T-helper 2 cell treated with Interferon-gamma antibody and Interleukin-4, amounts not matched to agents 100 ng/mL and 5 ng/mL, for 36 hours (primary cell): ENCODE data around the gene PNPLA6. TPM values are rescaled to one million over a fixed set of nuclear protein-coding genes. Genes with fewer than 3 reads are reported as not detected.

Experiments used
- intact Hi-C: fragments of 100-400 bp; cut with micrococcal nuclease; formaldehyde crosslinking; loops from one replicate; pipeline ENCODE4 v1.15.1; 2023
- total RNA-seq: library from RNA; stranded (reverse); gene quantifications from 2 replicates; pipeline ENCODE4 v1.2.3, GENCODE V29; 2022

The PNPLA6 gene
- total RNA-seq, 1 donor from 2014 or later, result 116 TPM

DNA sequence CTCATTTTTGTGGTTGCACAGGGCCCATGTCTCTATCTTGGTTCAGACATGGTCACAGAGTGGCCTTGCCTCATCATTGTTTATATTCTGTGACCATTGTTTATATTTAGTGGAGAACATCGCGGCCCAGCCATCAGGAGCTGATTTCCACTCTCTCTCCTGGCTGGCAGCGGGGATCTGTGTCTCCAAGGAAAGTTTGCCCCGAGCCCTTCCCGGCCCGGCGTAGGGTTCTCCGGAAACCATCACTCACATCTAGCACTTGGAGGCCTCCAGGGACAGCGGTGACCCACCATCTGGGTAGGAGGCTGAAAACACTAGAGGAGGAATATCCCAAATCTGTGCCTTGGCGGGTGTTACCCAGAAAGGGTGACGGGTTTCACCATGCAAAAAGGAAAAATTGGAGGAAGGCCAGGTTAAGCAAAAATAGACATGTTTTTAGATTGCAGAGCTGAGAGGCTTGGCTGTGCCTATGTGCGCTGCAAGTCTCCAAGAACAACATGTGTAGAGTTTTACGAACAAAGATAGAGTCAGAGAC lies 20.3 kb upstream of the PNPLA6 start:
- intact Hi-C loops, result no loop called here

DNA sequence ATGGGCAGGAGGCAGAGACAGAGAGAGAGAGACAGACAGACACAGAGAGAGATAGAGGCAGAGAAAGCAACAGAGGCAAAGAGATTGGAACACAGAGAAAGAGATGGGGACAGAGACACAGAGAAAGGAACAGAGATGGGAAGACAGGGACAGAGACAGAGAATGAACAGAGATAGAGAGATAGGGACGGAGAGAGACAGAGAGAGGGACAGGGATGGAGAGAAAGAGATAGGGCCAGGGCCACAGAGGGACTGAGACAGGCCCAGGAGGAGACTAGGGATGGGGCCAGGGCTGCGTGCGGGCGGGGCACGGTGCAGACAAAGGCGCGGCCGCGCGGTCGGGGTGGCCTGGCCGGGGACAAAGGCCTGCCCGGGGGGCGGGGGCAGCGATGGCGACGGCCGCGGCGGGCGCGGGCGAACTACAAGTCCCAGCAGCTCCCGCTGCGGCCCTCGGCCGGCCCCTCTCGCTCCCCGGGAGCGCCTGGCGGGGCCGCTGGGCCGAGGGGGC lies 19.8 kb upstream of the PNPLA6 start, which contains the start of gene ZNF358:
ZNF358 (plus strand) TSS at position 459 of the 507 bp plus-strand sequence. CDS start 3,140 bp downstream, outside the sequence.
- intact Hi-C loops, result no loop called here

DNA sequence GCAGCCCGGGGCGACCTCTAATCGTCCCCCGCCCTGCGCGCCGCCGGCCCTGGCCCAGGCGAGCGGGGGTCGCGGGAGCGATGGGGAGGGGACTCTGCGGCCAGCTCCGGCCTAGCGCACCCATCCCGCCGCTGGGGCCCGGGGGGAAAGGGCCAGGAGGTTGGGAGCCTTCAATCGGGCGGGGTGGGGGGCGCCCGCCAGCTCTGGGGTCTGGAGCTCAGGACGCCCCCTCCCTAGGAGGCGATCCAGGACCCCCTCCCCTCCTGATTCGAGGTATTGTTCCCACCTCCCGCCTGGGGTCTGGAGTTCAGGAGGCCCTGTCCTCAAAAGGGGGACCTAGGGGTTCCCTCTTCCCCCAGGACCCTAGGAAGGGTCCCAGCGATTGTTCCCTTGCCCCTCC lies 19.2 kb upstream of the PNPLA6 start:
- intact Hi-C loops, result no loop called here

DNA sequence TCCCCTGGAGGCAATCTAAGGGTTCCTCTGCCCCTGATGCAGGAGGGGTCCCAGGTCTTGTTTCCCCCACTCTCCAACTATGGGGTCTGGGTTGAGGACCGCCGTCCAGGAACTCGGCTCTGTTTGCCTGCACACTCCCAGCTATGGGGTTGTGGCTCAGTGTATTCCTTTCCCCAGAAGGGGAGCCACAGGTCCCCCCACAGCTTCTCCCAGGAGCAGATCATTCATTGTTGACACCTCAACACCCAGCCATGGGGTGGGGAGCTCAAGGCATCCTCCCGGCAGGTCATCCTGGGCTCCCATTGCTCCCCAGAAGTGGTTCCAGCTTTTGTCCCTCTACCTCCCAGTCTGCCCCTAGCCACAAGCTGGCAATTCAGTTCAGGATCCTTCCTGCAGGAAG lies 18.6 kb upstream of the PNPLA6 start:
- intact Hi-C loops, result no loop called here

DNA sequence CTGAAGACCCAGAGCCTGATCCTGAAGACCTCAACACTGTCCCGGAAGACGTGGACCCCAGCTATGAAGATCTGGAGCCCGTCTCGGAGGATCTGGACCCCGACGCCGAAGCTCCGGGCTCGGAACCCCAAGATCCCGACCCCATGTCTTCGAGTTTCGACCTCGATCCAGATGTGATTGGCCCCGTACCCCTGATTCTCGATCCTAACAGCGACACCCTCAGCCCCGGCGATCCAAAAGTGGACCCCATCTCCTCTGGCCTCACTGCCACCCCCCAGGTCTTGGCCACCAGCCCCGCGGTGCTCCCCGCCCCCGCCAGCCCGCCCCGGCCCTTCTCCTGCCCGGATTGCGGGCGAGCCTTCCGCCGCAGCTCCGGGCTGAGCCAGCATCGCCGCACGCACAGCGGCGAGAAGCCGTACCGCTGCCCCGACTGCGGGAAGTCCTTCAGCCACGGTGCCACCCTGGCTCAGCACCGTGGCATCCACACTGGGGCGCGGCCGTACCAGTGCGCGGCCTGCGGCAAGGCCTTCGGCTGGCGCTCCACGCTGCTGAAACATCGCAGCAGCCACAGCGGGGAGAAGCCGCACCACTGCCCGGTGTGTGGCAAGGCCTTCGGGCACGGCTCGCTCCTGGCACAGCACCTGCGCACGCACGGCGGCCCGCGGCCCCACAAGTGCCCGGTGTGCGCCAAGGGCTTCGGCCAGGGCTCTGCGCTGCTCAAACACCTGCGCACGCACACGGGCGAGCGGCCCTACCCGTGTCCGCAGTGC lies 16.0 kb upstream of the PNPLA6 start:
- intact Hi-C loops, result no loop called here

DNA sequence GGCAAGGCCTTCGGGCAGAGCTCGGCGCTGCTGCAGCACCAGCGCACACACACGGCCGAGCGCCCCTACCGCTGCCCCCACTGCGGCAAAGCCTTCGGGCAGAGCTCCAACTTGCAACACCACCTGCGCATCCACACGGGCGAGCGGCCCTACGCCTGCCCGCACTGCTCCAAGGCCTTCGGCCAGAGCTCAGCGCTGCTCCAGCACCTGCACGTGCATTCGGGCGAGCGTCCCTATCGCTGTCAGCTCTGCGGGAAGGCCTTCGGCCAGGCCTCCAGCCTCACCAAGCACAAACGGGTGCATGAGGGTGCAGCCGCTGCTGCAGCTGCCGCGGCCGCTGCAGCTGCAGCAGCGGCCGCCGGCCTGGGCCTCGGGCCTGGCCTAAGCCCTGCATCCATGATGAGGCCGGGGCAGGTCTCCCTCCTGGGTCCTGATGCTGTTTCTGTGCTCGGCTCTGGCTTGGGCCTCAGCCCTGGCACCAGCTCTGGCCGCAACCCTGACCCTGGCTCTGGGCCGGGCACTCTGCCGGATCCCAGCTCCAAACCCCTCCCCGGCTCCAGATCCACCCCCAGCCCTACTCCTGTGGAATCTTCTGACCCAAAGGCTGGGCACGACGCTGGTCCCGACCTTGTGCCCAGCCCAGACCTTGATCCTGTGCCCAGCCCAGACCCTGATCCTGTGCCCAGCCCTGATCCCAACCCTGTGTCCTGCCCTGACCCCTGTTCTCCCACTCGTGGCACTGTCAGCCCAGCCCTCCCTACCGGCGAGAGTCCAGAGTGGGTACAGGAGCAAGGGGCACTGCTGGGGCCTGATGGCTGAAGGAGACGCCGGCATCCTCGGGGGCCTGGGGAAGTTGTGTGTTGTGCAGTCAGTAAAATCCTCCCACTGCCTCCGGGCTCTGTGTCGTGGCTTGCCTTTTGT lies 15.1 kb upstream of the PNPLA6 start:
- intact Hi-C loops, result no loop called here

DNA sequence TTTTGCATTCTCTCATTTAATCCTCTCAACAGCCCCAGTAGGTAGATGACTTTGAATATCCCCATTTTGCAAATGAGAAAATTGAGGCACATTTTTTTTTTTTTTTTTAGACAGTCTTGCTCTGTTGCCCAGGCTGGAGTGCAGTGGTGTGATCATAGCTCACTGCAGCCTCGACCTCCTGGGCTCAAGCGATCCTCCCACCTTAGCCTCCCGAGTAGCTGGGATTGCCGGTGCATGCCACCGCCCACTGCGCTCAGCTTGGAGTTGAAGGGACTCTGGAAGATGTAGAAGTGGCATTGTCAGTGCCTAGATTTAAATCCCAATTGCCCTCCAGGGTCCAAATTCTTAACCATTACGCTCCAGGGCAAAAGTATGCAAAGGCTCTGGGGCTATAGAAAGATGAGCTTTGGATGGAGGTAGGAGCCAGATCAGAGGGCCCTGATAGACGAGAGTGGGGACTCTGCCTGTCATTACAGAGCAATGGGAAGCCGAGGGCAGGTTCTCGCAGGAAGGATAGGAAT lies 13.9 kb upstream of the PNPLA6 start:
- intact Hi-C loops, result loop anchor here (1.0 kb wide), 1 partner anchor 13 kb away; no protein-coding TSS in a partner anchor

DNA sequence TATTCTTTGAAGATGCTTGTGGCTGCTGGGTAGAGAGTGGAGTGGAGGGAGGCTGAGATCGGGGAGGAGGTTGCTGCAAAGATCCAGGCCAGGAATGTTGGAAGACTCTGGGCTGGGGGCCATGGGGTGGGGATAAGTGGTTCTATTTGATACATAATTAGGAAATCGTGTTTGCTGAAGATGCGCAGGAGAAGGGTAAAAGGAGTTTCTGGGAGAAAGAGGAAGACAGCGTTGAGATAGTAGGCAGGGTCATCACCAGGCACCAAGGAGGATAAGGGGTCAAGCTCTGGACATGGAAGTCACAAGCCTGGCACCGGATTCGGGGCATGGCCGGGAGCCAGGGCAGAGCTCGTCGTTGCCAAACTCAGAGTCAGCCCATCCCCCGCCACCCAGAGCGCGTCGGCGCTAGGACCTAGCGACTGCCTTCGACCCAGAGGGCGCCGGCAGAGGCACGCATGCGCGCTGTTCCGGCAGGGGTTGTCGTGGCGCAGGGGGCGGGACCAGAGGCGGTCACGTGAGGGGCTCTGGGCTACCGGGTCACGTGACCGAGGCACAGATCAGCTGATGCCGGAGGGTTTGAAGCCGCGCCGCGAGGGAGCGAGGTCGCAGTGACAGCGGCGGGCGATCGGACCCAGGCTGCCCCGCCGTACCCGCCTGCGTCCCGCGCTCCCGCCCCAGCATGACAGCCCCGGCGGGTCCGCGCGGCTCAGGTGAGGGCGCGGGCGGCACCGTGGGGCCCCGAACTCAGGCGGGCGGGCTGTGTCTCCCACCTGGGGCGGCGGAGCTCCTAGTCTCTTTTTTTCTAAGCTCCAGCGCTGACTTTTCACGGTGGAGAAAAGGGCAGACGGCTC lies 13.2 kb upstream of the PNPLA6 start, which contains the start of gene MCOLN1:
MCOLN1 (plus strand) TSS at position 553 of the 851 bp plus-strand sequence; CDS start at position 680, 127 bp downstream.
- intact Hi-C loops, result loop anchor here (1.0 kb wide), 1 partner anchor 12 kb away; no protein-coding TSS in a partner anchor

DNA sequence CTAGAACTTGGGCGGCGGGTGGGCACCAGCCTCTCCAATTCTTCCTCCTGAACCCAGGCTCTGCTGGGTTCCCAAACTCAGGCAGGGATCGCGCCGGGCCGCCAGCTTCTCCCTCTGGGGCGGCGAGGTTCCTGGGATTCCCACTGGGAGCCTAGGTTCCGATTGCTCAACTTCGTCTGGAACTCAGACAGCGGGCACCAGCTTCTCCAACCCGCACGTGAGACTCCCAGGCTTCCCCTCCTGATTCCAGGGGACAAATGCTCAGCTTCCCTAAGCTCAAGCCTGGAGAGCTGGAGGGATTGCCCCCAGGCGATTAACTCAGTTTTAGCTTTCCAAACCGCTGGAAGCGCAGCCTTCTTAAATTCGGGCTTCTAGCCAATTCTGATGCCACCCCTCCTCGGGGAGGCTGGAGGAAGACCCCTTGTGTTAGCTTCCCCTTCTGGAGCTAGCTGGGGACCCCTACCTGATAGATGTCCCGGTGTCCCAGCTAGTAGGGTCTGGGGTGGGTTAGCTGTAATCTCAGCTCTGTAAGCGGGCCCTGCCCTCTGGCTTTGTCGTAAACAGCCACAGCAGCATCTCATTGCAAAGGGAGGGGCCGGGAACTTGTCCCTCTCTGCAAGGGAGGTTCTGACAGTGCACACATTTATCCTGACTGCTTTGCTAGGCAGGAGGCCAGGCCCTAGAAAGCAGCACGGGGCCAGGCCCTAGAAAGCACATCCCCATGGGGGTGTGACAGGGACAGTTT lies 12.4 kb upstream of the PNPLA6 start:
- intact Hi-C loops, result loop anchor here (1.0 kb wide), 1 partner anchor 11 kb away; no protein-coding TSS in a partner anchor

DNA sequence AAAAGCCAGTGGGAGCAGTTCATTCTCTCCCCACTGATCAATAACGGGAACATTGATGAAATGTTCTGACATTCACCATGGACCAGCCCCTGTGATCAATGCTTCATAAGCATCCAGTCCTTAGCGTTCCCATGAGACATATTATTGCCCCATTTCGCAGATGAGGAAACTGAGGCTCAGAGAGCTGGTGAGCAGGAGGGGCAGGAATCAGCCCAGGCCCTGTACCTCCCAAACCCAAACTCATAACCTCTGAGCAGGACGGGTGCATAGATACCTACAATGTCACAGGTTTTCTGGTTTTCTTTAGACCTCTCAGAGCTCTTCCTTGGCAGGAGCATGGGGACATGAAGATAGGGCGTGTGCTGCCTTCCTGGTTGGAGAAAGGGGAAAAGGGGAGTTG lies 11.0 kb upstream of the PNPLA6 start:
- intact Hi-C loops, result no loop called here

DNA sequence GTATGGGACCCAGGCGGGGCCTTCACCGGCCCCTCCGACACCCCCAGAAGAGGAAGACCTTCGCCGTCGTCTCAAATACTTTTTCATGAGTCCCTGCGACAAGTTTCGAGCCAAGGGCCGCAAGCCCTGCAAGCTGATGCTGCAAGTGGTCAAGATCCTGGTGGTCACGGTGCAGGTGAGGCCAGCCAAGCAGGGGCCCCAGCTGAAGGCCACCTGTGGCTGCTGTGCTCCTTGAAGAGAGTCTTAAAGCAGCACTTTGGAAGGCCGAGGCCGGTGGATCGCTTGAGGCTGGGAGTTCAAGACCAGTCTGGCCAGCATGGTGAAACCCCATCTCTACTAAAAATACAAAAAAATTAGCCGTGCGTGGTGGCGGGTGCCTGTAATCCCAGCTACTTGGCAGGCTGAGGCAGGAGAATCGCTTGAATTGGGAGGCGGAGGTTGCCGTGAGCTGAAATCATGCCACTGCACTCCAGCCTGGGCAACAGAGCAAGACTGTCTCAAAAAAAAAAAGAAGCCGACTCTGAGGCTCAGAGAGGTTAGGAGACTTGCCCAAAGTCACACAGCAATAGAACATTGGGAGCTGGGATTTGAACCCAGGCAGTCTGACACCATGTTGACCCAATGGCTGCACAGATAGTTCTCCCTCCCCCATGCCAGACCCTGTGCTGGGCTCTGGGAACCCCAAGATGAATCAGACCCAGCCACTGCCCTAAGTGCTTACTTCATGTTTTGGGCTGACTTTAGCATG lies 10.4 kb upstream of the PNPLA6 start:
- intact Hi-C loops, result no loop called here

DNA sequence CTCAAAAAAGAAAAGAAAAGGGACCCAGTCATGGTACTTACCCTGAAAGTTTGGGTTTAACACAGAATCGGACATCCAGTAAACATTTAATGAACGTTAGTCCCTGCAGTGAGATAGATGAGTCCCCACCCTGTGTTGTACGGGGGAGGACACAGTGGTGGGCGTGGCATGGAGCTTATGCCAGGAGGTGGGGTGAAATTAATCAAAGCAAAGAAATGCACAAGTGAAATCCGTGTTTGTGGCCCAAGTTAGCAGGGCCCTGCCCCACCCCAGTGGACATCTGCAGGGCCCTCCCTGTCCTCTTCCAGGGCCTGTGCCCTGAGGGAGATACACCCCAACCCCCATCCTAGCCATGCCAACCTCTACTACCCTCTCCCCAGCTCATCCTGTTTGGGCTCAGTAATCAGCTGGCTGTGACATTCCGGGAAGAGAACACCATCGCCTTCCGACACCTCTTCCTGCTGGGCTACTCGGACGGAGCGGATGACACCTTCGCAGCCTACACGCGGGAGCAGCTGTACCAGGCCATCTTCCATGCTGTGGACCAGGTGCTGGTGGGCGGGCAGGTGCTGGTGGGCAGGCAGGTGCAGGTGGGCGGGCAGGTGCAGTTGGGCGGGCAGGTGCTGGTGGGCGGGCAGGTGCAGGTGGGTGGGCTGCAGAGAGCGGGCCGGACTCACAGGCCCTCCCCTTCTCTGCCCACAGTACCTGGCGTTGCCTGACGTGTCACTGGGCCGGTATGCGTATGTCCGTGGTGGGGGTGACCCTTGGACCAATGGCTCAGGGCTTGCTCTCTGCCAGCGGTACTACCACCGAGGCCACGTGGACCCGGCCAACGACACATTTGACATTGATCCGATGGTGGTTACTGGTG lies 9.2 kb upstream of the PNPLA6 start:
- intact Hi-C loops, result no loop called here

DNA sequence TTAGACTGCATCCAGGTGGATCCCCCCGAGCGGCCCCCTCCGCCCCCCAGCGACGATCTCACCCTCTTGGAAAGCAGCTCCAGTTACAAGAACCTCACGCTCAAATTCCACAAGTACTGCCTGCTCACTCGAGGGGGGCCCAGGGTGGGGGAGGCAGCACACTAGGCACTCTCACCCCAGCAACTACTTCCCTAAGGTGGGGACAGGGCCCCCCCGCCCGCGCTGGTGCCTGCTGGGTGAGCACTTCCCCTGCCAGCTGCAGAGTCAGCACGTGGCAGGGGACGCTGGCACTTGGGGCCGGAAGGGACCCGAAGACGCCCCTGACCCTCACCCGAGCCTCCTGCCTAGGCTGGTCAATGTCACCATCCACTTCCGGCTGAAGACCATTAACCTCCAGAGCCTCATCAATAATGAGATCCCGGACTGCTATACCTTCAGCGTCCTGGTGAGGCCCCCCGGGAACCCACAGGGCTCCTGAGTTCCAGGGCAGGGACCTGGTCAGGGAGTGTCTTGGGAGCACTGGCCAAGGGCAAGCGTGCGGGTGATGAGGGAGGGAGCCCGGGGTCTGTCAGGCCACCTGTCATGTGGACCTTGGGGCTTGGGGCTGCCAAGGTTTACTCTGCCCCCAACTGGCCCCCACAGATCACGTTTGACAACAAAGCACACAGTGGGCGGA lies 7.9 kb upstream of the PNPLA6 start:
- intact Hi-C loops, result no loop called here

DNA sequence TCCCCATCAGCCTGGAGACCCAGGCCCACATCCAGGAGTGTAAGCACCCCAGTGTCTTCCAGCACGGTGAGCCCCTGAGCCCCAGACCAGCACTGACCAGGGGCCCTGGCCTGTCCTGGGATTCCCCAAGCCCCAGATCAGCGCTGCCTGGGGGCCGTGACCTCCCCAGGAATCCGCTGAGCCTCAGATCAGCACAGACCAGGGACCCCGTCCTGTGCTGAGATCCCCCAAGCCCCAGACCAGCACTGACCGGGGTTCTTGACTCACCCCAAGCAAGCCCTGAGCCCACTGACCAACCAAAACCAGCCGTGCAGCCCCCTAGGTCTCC lies 7.4 kb upstream of the PNPLA6 start:
- intact Hi-C loops, result no loop called here

DNA sequence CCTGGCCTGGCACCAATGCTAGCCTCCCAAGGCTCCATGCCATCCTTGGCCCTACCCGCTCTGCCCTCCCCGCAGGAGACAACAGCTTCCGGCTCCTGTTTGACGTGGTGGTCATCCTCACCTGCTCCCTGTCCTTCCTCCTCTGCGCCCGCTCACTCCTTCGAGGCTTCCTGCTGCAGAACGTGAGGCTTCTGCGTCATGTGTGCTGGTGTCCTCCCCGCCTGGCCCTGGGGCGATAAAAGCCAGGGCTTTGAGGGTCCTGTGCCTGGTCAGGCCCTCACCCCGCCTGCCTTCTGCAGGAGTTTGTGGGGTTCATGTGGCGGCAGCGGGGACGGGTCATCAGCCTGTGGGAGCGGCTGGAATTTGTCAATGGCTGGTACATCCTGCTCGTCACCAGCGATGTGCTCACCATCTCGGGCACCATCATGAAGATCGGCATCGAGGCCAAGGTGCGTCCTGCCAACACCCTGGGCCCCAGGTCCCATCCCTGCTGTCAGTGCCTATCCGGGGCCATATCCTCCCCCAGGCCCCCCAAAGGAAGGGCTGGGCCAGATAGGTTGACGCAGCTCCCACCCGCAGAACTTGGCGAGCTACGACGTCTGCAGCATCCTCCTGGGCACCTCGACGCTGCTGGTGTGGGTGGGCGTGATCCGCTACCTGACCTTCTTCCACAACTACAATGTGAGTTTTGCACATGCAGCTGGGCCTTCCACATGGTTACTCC lies 6.8 kb upstream of the PNPLA6 start:
- intact Hi-C loops, result no loop called here

DNA sequence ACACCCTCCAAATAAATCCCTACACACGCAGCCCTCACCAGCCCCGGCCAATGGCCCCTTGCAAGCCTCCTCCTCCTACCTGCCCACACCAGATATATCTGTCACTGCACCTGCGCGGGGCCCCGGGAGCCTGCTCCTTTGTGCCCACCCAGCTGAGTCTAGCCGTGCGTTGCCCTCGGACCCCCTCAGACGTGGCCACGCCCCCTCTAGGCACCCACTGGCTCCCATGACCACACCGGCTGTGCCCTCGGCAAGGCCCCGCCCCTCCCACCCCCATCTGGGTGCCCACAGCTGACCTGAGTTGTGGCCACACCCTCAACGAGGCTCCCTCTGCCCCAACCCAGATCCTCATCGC lies 6.3 kb upstream of the PNPLA6 start:
- intact Hi-C loops, result no loop called here
